GM23338 (cell line): ENCODE measurements around the gene SARNP.
A peak's percentile ranks its signal among the peaks of the same experiment; 100 is the strongest.

Source experiments
- CREB1 ChIP-seq: fragments of 250-450 bp; sonication (Bioruptor Pico); IDR thresholded peaks from 2 replicates; pipeline ENCODE4 v1.5.0; 2020; ENCODE audit warnings: low read depth, mild to moderate bottlenecking, moderate library complexity
- ETS1 ChIP-seq: IDR thresholded peaks from 2 replicates; pipeline ENCODE4 v1.6.1; 2016; ENCODE audit warnings: antibody characterized with exemption
- EZH2 ChIP-seq: fragments of 200-600 bp; sonication (generic); IDR thresholded peaks from one replicate; pipeline ENCODE4 v1.8.0; 2017; ENCODE audit warnings: antibody characterized with exemption, mild to moderate bottlenecking, low read depth; ENCODE audit not compliant: unreplicated experiment
- EZH2phosphoT487 ChIP-seq: fragments of 200-600 bp; sonication (generic); IDR thresholded peaks from one replicate; pipeline ENCODE4 v1.8.1; 2018; ENCODE audit warnings: antibody characterized with exemption; ENCODE audit not compliant: unreplicated experiment
- JUNB ChIP-seq: IDR thresholded peaks from one replicate; pipeline ENCODE4 v1.6.1; 2016; ENCODE audit warnings: antibody characterized with exemption; ENCODE audit not compliant: unreplicated experiment
- POLR2AphosphoS5 ChIP-seq: IDR thresholded peaks from 2 replicates; pipeline ENCODE4 v1.6.1; 2016; ENCODE audit warnings: antibody characterized with exemption, low read depth
- REST ChIP-seq: IDR thresholded peaks from one replicate; pipeline ENCODE4 v1.6.1; 2018; ENCODE audit warnings: antibody characterized with exemption; ENCODE audit not compliant: unreplicated experiment
- STAT1 ChIP-seq: IDR thresholded peaks from one replicate; pipeline ENCODE4 v1.6.1; 2016; ENCODE audit warnings: antibody characterized with exemption; ENCODE audit not compliant: unreplicated experiment
- ZNF114 ChIP-seq: fragments of 250-450 bp; sonication (Bioruptor Pico); IDR thresholded peaks from 2 replicates; pipeline ENCODE4 v1.5.0; 2020; ENCODE audit warnings: mild to moderate bottlenecking, moderate library complexity
- ZNF331 ChIP-seq: fragments of 250-450 bp; sonication (Bioruptor Pico); IDR thresholded peaks from 2 replicates; pipeline ENCODE4 v1.5.0; 2020; ENCODE audit warnings: low read depth, mild to moderate bottlenecking, moderate library complexity
- ZNF462 ChIP-seq: fragments of 250-450 bp; sonication (Bioruptor Pico); IDR thresholded peaks from 2 replicates; pipeline ENCODE4 v1.5.0; 2020; ENCODE audit warnings: mild to moderate bottlenecking, moderate library complexity
- TF ChIP-seq, protein P1 (sequence below), 2 experiments: fragments of 200-600 bp in 1 of 2; sonication (generic) in 1 of 2; conservative IDR thresholded peaks; 2 replicates each; pipeline versions ENCODE4 v1.5.1 to v1.6.1; 2016 to 2017; ENCODE audit warnings: antibody characterized with exemption in 2 of 2, low read depth in 2 of 2, mild to moderate bottlenecking in 2 of 2, moderate library complexity in 1 of 2

DNA sequence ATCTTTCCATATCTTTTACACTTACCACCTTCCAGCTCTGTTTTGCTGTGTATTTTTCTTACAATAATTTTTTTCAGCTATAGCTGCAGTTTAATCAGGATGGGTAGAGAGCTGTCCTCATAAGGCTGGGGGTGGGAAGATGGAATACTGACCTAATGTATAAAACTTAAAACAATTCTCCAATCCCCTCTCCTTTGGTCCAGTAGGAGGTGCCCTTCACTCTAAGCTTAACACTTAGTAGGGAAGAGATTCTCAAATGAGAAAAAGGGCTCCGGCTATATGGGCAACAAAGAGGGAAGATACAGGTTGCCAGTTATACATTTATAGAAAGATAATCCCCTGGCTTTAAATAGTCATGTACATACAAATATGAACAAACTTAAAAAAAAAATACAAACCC, 3.2 kb upstream of the SARNP start:
- TF ChIP-seq, protein P1, sequence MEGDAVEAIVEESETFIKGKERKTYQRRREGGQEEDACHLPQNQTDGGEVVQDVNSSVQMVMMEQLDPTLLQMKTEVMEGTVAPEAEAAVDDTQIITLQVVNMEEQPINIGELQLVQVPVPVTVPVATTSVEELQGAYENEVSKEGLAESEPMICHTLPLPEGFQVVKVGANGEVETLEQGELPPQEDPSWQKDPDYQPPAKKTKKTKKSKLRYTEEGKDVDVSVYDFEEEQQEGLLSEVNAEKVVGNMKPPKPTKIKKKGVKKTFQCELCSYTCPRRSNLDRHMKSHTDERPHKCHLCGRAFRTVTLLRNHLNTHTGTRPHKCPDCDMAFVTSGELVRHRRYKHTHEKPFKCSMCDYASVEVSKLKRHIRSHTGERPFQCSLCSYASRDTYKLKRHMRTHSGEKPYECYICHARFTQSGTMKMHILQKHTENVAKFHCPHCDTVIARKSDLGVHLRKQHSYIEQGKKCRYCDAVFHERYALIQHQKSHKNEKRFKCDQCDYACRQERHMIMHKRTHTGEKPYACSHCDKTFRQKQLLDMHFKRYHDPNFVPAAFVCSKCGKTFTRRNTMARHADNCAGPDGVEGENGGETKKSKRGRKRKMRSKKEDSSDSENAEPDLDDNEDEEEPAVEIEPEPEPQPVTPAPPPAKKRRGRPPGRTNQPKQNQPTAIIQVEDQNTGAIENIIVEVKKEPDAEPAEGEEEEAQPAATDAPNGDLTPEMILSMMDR (conservative IDR thresholded peaks at IDR 0.05; ENCODE audit: low read depth in 2 of 2), result peak; percentile 47 to 54
- TF ChIP-seq POLR2AphosphoS5, result no peak
- no peak for TF ChIP-seq EZH2
- TF ChIP-seq CREB1 (CRISPR knock-in tag), result no peak
- no peak for TF ChIP-seq ETS1
- no peak for TF ChIP-seq ZNF331
- no peak for TF ChIP-seq REST
- TF ChIP-seq ZNF114 (CRISPR knock-in tag), result no peak
- no peak for TF ChIP-seq EZH2phosphoT487
- no peak for TF ChIP-seq JUNB
- no peak for TF ChIP-seq ZNF462 (CRISPR knock-in tag)
- TF ChIP-seq STAT1, result no peak
